NCI-H1105 (cell line): Measurements from ENCODE around the gene MVK.
A peak's percentile ranks its signal among the peaks of the same experiment; 100 is the strongest.

Experiments used
- DNase-seq: peaks from one replicate; lab custom pipeline; 2025; lab: John Stamatoyannopoulos, UW

The MVK gene

GRCh38 chr12:109609342-109609741, 35.7 kb downstream of the MVK start:
- no peak for DNase-seq

DNA sequence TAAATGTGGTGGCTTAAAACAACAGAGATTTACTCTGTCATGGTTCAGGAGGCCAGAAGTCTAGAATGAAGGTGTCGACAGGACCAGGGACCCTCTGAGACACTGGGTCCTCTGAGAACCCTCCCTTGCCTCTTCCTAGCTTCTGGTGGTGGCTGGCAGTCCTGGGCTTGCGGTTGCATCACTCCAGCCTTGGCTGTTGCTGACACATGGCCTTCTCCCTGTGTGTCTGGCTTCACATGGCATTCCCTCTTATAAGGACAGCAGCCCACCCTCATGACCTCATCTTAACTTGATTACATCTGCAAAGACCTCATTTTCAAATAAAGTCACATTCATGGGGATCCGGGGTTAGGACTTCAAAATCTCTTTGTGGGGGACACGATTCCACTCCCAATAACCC, 36.9 kb downstream of the MVK start:
- no peak for DNase-seq

GRCh38 chr12:109611223-109611622, 37.6 kb downstream of the MVK start:
- DNase-seq = no peak

DNA sequence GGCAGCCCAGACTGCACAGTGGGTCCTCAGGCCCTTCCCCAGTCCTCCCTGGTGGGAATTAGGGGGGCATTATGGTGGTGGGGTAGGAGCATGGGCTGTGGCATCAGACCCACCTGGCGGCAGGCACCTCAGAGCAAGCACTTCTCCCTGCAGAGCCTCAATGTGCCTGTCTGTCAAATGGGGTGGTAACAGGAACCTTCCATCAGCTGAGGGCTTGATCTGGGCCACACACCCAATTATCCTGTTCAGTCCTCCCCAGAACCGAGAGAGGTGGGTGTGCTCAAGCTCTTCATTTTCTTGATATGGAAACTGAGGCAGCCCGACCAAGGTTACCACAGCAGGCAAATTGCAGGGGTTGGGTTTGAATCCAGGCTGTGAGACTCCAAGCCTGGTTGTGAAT, 38.4 kb downstream of the MVK start:
- no peak for DNase-seq

DNA sequence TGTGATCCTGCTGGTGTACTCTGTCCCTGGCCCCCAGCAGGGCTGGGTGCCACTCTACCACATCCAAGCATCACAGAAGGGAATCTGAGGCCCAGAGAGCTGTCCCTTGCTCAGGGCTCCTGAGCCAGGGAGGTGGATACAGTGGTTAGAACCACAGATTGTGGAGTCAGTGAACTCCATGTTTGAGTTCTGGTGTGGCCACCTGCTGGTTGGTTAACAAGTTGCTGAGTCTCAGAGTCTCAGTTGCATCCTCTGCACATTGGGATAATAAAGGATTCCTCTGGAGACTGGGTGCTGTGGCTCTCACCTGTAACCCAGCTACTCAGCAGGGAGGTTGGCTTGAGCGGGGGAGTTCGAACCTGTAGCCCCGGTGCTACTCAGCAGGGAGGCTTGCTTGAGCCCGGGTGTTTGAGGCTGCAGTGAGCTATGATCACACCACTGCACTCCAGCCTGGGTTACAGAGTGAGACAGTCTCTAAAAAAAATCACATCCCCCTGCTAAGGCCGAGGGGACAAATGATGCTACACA, 39.4 kb downstream of the MVK start:
- DNase-seq = no peak

DNA sequence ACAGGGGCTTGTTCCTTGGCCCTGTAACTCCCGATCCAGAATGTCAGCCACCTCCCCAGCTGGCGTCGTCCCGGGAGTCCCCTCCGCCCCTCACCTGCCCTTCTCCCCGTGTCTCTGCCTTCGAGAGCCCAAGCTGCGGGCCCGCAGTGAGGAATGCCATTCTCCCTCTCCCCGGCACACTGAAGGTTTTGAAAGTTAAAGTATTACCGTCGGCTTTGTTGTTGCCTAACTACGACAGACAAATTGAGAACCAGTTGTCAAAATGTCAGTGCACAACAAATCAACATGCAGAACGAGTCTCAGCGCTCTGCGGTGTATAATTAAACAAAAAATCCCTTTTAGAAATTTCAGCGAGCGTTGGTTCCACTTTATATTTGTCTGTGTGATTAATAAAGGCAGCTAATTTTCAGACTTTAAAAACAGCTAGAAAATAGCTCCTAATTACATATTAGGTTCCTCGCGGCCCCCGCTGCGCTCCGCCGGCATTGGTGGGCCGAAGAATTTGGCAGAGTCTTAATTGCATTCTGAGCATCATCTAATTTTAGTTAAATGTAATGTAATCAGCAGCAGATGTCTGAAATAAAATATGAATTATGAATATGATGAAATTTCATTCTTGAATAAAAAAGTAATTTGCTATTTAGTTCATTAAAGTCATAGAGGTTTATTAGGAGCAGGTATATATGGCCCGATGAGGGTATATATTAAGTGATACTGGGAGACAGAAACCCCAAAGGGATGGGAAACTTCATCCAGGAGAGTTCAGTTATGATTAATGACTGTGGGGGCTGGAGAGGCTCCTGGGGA, 40.3 kb downstream of the MVK start:
- DNase-seq = peak; percentile 34

DNA sequence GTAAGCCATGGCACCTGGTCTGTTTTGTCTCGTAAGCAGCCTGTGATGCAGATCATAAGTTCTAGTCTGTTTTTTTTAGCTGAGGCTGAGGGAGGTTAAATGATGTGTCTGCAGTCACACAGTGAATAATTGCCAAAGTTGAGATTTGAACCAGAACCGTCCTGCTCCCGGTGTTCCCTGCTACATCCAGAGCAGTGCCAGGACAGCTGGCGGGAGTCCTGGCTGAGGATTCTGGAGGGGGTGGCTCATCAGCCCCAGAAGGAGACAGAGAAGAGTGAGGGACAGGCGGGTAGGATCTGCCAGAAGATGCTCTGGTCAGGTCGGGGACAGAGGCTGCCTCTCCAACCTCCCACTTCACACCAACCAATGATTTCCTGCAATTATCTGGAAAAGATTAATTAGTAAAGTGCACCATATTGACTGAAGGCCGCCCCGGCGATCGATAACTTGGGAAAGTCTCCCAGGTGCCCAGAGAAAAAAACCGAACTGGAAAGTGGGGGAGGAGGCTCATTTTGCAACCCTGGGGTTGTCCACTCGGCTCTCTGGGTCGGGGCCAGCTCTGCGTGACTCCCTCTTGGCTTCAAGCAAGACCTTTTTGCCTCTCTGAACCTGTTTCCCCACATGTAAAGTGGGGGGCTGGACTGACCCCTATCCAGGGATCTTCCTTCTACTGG, 42.1 kb downstream of the MVK start:
- no peak for DNase-seq

DNA sequence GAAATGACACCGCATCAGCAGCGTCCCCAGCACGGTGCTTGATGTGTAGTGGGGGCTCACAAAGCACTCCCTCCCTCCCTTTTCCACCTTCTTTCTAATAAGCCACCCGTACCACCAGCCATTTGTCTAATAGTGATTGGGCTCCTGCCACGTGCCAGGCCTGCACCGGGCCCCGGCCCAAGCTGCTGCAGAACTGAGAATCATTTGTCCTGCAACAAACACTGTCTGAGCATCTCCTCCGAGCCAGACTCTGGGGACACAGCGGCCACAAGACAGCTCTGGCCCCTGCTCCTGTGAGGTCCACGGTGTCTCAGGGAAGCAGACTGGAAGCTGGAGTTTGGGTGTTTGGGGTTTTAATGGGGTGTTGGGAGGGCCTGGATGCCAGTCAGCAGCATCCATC, 43.9 kb downstream of the MVK start:
- DNase-seq = no peak

- DNase-seq = no peak
Observed at GRCh38 chr12:109618082-109618481, 44.5 kb downstream of the MVK start.

- DNase-seq = no peak
Observed at GRCh38 chr12:109619002-109619604, 45.5 kb downstream of the MVK start.

DNA sequence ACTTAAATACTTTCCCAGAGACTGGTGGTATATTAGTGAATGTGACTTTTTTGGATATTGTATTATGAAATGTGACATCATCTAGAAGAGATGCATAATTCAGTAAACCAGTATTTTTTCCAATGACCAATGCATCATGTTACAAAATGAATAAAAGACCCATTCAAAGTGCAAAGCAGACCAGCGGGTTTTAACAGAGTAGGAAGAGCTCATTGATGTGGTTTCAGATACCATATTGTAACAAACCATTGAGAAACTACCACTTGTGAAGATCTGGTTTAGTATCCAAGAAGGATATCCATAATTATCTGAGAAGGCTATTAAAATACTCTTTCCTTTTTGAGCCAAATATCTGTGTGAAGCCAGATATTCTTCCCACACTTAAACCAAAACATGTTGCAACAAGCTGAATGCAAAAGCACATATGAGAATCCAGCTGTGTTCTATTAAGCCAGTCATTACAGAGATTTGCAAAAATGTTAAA, 47.7 kb downstream of the MVK start:
- peak; percentile 25 for DNase-seq

DNA sequence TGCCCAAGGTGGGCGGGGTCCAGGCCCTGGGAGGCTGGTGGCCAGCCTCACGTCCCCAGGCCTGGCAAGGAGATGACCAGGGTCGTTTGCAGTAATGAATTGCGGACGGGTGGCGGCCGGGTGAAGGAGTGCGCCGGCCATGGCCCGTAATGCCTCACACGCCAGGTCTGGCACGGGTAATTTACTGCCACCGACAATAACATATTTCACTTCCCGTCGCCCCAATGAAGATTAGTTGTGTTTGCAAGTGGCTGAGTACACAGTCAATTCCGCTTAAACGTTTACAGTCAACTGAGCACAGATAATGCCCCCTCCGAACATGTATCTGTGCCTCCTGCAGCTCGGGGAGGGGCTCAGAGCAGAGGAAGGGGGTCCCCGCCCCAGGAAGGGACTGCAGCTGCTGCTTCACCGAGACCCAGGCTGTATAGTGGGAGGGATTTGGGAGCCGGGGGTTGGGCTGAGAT, 48.3 kb downstream of the MVK start:
- DNase-seq = peak; percentile 78

DNA sequence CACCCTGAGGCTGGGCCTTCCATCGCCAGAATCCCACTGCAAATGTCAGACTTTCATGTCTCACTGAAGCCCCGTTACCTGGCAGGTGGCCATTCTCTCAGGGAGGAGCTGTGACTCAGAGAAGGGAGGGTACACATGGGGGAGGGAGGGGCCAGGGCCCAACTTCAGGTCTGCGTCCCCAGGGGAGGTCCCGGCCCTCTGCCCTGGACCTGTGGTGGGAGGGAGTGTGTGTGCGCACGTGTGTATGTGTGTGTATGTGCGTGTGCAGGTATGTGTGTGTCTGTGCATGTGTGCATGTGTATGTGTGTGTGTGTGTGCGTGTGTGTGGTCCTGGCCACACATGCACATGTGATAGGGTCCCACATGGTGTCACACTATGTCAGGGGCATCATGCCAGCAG, 50.9 kb downstream of the MVK start:
- DNase-seq = no peak

DNA sequence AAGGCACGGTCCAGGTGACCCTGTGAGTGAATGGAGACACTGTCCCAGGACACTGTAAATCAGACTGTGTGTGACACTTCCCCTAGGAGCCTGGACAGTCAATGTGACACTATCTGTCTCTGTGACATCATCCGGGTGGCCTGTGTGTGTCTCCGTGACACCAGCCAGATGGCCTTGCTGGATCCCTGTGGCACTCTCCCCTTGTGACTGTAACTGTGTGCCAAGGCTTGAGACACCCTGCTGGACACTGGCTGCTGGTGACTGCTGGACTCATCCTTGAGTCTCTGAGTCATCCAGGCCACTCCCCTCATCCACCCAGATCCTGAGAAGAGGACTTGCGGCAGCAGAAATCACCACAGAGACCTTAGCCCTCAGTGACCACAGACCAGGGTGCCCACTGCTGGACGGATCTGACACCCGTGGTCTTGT, 51.6 kb downstream of the MVK start:
- no peak for DNase-seq

DNA sequence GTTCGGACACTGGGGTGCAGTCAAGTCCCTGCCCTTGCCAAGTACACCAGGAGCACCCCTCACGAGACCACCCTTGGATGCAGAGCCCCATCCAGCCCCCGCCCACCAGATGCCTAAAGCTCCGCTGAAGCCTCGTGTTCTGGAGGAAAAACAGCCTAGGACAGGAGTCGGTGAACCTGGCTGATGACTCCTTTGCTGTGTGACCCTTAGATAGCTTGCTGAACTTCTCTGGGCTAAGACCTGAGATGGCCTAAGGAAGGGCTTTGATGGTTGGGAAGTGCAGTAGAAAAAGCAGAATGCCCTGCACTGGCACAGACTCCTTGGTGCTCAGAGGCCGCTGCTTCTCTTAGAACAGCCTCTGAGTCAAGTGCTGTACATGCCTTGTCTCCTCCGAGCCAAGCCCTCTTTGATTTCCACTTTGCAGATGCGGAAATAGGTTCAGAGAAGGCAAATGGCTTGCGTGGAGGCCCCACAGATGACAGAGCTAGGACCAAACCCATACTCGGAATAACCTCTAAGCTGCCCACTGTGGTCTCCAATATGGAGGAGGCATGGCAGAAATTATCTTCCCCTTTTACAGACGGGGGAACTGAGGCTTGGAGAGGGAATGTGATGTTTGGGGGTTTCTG, 52.3 kb downstream of the MVK start:
- DNase-seq = no peak

GRCh38 chr12:109626378-109627115, 53.0 kb downstream of the MVK start:
- no peak for DNase-seq

GRCh38 chr12:109627633-109628032, 54.0 kb downstream of the MVK start:
- no peak for DNase-seq

DNA sequence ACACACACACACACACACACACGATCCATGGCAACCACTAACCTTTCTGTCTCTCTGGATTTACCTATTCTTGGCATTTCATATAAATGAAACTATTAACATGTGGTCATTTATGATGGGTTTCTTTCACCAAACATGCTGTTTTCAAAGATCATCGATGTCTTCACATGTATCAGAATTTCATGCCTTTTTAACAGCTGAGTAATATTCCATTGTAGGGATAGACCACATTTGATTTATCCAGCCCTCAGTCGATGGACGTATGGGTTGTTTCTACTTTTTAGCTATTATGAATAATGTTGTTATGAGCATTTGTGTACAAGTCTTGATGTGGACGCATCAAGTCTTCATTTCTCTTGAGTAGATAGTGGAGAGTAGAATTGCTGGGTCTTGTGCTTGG, 56.5 kb downstream of the MVK start:
- no peak for DNase-seq

- no peak for DNase-seq
Observed at GRCh38 chr12:109630815-109631214, 57.2 kb downstream of the MVK start.

- no peak for DNase-seq
Observed at GRCh38 chr12:109631302-109631701, 57.7 kb downstream of the MVK start.

DNA sequence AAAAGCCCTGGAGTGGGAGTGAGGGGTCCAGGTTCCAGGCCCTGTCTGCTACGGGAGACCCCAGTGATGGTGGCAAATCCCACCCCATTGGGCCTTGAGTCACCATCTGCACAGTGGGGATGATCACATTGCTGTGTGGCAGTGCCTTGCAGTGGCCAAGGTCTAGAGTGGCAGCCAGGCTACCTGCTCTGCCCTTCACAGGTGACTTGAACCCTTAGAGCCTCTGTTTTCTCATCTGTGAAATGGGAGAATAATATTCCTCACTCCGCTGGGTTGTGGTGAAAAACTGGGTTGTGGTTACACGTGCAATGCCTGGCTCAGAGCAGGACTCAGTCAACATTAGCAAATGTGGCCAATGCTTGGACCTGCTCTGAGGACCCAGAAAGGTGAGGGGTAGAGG, 58.2 kb downstream of the MVK start:
- no peak for DNase-seq

GRCh38 chr12:109632342-109632741, 58.7 kb downstream of the MVK start:
- no peak for DNase-seq
